Dermis blood vessel endothelial cell (primary cell): Measurements from ENCODE around the gene TRAK1. TPM values are rescaled to one million over a fixed set of nuclear protein-coding genes. Genes with fewer than 3 reads are reported as not detected.

Experiments used
- DNase-seq: peaks from one replicate; pipeline ENCODE4 v3.0.0; 2010
- total RNA-seq: library from RNA; depleted of rRNA; stranded (reverse); fragments of >200 nt; gene quantifications from 2 replicates; pipeline ENCODE4 v1.2.3, GENCODE V29; 2014

TRAK1 gene
- total RNA-seq, 1 donor from 2014 or later, result 52.1 TPM

- DNase-seq, result no peak
These were observed 122.3 kb downstream of the TRAK1 start for GRCh38 chr3:42213417-42213816.

- DNase-seq, result no peak
These were observed 122.9 kb downstream of the TRAK1 start for GRCh38 chr3:42214064-42214463.

- DNase-seq, result no peak
These were observed 123.6 kb downstream of the TRAK1 start for GRCh38 chr3:42214565-42215283.

- no peak for DNase-seq
These were observed 125.1 kb downstream of the TRAK1 start for GRCh38 chr3:42216302-42216701.

- no peak for DNase-seq
These were observed 125.8 kb downstream of the TRAK1 start for GRCh38 chr3:42216931-42217333.

GRCh38 chr3:42220436-42221121, 129.4 kb downstream of the TRAK1 start:
- no peak for DNase-seq

- no peak for DNase-seq
These were observed 132.0 kb downstream of the TRAK1 start for GRCh38 chr3:42222942-42223693.

GRCh38 chr3:42224178-42224577, 133.0 kb downstream of the TRAK1 start:
- DNase-seq, result no peak

GRCh38 chr3:42224658-42225421, 133.7 kb downstream of the TRAK1 start:
- no peak for DNase-seq

- no peak for DNase-seq
These were observed 134.6 kb downstream of the TRAK1 start for GRCh38 chr3:42225486-42226363.

GRCh38 chr3:42226470-42227425, 135.6 kb downstream of the TRAK1 start:
- peak; percentile 25 for DNase-seq

GRCh38 chr3:42228796-42229195, 137.6 kb downstream of the TRAK1 start:
- peak; percentile 21 for DNase-seq

- no peak for DNase-seq
These were observed 138.2 kb downstream of the TRAK1 start for GRCh38 chr3:42229266-42229941.

- peak; percentile 73 for DNase-seq
These were observed 139.0 kb downstream of the TRAK1 start for GRCh38 chr3:42229942-42230688.

GRCh38 chr3:42230860-42231259, 139.7 kb downstream of the TRAK1 start:
- DNase-seq, result no peak

- no peak for DNase-seq
These were observed 144.4 kb downstream of the TRAK1 start for GRCh38 chr3:42235532-42235931.

- no peak for DNase-seq
These were observed 145.5 kb downstream of the TRAK1 start for GRCh38 chr3:42236611-42237010.

GRCh38 chr3:42246091-42246490, 154.9 kb downstream of the TRAK1 start:
- no peak for DNase-seq

GRCh38 chr3:42247576-42248027, 156.4 kb downstream of the TRAK1 start:
- DNase-seq, result peak; percentile 76
